ENCODE results near the gene SUB1. TPM values are rescaled to one million over a fixed set of nuclear protein-coding genes. Genes with fewer than 3 reads are reported as not detected.

SUB1 gene
- total RNA-seq, 1 donor, result 115 TPM

- no peaks in the 10 kb centered on the region for H3K36me3 ChIP-seq (ENCODE audit: insufficient read depth, low read length)
- H3K4me3 ChIP-seq (ENCODE audit: insufficient read depth, low read length), result no peak overlapping the region
- no peak for DNase-seq (ENCODE audit: insufficient read length, low spot score, missing footprints)
- TF ChIP-seq, protein P1, sequence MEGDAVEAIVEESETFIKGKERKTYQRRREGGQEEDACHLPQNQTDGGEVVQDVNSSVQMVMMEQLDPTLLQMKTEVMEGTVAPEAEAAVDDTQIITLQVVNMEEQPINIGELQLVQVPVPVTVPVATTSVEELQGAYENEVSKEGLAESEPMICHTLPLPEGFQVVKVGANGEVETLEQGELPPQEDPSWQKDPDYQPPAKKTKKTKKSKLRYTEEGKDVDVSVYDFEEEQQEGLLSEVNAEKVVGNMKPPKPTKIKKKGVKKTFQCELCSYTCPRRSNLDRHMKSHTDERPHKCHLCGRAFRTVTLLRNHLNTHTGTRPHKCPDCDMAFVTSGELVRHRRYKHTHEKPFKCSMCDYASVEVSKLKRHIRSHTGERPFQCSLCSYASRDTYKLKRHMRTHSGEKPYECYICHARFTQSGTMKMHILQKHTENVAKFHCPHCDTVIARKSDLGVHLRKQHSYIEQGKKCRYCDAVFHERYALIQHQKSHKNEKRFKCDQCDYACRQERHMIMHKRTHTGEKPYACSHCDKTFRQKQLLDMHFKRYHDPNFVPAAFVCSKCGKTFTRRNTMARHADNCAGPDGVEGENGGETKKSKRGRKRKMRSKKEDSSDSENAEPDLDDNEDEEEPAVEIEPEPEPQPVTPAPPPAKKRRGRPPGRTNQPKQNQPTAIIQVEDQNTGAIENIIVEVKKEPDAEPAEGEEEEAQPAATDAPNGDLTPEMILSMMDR (IDR thresholded peaks at IDR 0.05; ENCODE audit: extremely low read depth, low read depth, low read length), result no peak
- no peak overlapping the region for H2AFZ ChIP-seq (ENCODE audit: low read length)
- H3K27ac ChIP-seq (ENCODE audit: low read depth, low read length), result no peak overlapping the region
- no peaks in the 10 kb centered on the region for H3K9me3 ChIP-seq (ENCODE audit: low read depth, low read length)
- no peaks in the 10 kb centered on the region for H3K79me2 ChIP-seq (ENCODE audit: insufficient read depth, low read length)
- H3K4me1 ChIP-seq (ENCODE audit: insufficient read depth, low read length), result no peaks in the 10 kb centered on the region
- H4K20me1 ChIP-seq (ENCODE audit: insufficient read depth, low read length), result no peaks in the 10 kb centered on the region
- H3K27me3 ChIP-seq (ENCODE audit: insufficient read depth, low read length), result no peaks in the 10 kb centered on the region
- no peak overlapping the region for H3K4me2 ChIP-seq (ENCODE audit: insufficient read depth, low read length)
Observed at GRCh38 chr5:32562056-32562455, 23.3 kb upstream of the SUB1 start.

DNA sequence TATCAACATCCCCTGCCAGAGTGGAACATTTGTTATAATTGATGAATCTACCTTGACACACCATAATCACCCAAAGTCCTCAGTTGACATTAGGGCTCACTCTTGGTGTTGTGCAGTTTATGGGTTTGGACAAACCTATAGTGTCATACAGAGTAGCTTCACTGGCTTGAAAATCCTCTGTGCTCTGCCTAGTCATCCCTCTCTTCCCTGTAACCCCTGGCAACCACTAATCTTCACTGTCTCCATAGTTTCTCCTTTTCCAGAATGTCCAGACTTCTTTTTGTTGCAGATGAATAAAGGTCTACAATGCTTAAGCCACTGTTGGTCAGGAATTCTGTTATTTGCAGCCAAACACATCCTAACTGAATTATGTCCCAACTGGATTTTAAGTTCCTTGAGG, 22.5 kb upstream of the SUB1 start:
- no peaks in the 10 kb centered on the region for H3K36me3 ChIP-seq (ENCODE audit: insufficient read depth, low read length)
- H4K20me1 ChIP-seq (ENCODE audit: insufficient read depth, low read length), result no peaks in the 10 kb centered on the region
- no peak overlapping the region for H3K4me3 ChIP-seq (ENCODE audit: insufficient read depth, low read length)
- H3K27me3 ChIP-seq (ENCODE audit: insufficient read depth, low read length), result no peaks in the 10 kb centered on the region
- no peak overlapping the region for H3K4me2 ChIP-seq (ENCODE audit: insufficient read depth, low read length)
- H3K9me3 ChIP-seq (ENCODE audit: low read depth, low read length), result no peaks in the 10 kb centered on the region
- H3K79me2 ChIP-seq (ENCODE audit: insufficient read depth, low read length), result no peaks in the 10 kb centered on the region
- no peaks in the 10 kb centered on the region for H3K4me1 ChIP-seq (ENCODE audit: insufficient read depth, low read length)
- TF ChIP-seq, protein P1 (IDR thresholded peaks at IDR 0.05; ENCODE audit: extremely low read depth, low read depth, low read length), result no peak
- H2AFZ ChIP-seq (ENCODE audit: low read length), result no peak overlapping the region
- DNase-seq (ENCODE audit: insufficient read length, low spot score, missing footprints), result no peak
- no peak overlapping the region for H3K27ac ChIP-seq (ENCODE audit: low read depth, low read length)

DNA sequence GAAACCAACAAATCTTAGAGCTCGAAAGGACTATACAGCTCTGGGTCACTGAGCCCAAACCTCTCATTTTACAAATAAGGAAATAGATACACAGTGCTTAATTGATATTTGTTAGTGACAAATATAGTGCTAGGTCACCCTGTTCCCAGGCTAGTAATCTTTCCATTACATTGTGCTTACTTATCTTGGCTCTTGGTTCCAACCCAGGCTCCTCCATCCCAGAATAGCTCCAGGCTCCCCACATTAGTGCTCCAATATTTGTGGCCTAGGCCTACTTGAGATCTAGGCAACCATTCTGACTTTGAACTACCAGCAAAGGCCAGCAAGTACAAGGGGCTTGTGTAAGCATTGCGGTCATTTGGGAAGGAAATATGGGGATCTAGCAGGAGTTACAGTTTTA, 21.7 kb upstream of the SUB1 start:
- Histone ChIP-seq H3K27me3 (ENCODE audit: insufficient read depth, low read length) (no peaks in the 10 kb centered on the region), H2AFZ (ENCODE audit: low read length) (no peak overlapping the region), H3K27ac (ENCODE audit: low read depth, low read length) (no peak overlapping the region), H3K4me3 (ENCODE audit: insufficient read depth, low read length) (no peak overlapping the region), H4K20me1 (ENCODE audit: insufficient read depth, low read length) (no peaks in the 10 kb centered on the region), H3K9me3 (ENCODE audit: low read depth, low read length) (no peaks in the 10 kb centered on the region), H3K4me1 (ENCODE audit: insufficient read depth, low read length) (peaks cover 2% of the 10 kb centered on the region), H3K79me2 (ENCODE audit: insufficient read depth, low read length) (no peaks in the 10 kb centered on the region), H3K36me3 (ENCODE audit: insufficient read depth, low read length) (no peaks in the 10 kb centered on the region), H3K4me2 (ENCODE audit: insufficient read depth, low read length) (no peak overlapping the region)
- TF ChIP-seq, protein P1 (IDR thresholded peaks at IDR 0.05; ENCODE audit: extremely low read depth, low read depth, low read length), result no peak
- no peak for DNase-seq (ENCODE audit: insufficient read length, low spot score, missing footprints)

DNA sequence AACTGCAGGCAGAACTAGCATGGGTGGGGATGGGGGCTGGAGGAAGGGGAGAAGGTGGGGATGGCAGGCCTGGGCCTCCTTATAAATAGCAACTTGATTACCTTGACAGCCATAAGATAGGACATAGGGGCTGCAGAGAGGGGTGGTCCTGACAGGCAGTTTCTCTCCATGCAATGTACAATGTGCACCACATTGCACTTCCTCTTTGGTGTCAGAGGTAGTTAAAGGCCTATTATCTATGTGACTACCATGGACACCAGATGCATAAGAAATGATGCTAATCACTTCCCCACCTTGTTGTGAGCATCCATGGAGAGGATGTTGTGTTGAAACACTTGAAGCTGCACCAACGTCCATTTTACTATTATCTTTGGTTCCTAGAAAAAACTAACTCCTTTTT, 20.2 kb upstream of the SUB1 start:
- no peaks in the 10 kb centered on the region for H4K20me1 ChIP-seq (ENCODE audit: insufficient read depth, low read length)
- H3K4me2 ChIP-seq (ENCODE audit: insufficient read depth, low read length), result no peak overlapping the region
- no peaks in the 10 kb centered on the region for H3K79me2 ChIP-seq (ENCODE audit: insufficient read depth, low read length)
- no peak overlapping the region for H2AFZ ChIP-seq (ENCODE audit: low read length)
- H3K36me3 ChIP-seq (ENCODE audit: insufficient read depth, low read length), result no peaks in the 10 kb centered on the region
- H3K4me1 ChIP-seq (ENCODE audit: insufficient read depth, low read length), result peaks cover 5% of the 10 kb centered on the region
- no peak for DNase-seq (ENCODE audit: insufficient read length, low spot score, missing footprints)
- H3K4me3 ChIP-seq (ENCODE audit: insufficient read depth, low read length), result no peak overlapping the region
- TF ChIP-seq, protein P1 (IDR thresholded peaks at IDR 0.05; ENCODE audit: extremely low read depth, low read depth, low read length), result no peak
- H3K27me3 ChIP-seq (ENCODE audit: insufficient read depth, low read length), result no peaks in the 10 kb centered on the region
- no peaks in the 10 kb centered on the region for H3K9me3 ChIP-seq (ENCODE audit: low read depth, low read length)
- H3K27ac ChIP-seq (ENCODE audit: low read depth, low read length), result no peak overlapping the region
